Activated naive CD4-positive, alpha-beta T cell treated with anti-CD3 and anti-CD28 coated beads, Interleukin-2, amount 50 U/mL, for 72 hours (primary cell): ENCODE results near the gene NUDT16. TPM values are rescaled to one million over a fixed set of nuclear protein-coding genes. Genes with fewer than 3 reads are reported as not detected.
"Not testable (repeated sequence)": the region's sequence is repeated elsewhere in the genome, so short reads cannot be mapped to it uniquely, and the experiment has no call there.

Experiments used
- ATAC-seq, 2 donors: fragments of 150-1000 bp; cut with Tn5 transposase; 2 replicates each; pipeline ENCODE4 v1.10.0; 2021; ENCODE audit warnings: mild to moderate bottlenecking in 2 of 2, moderate library complexity in 2 of 2
- DNase-seq, 2 donors: peaks; one replicate each; pipeline ENCODE4 v3.0.0; 2021 to 2022; ENCODE audit warnings: low spot score in 2 of 2
- H3K27ac Mint-ChIP-seq, 2 donors: one replicate each; pipeline ENCODE4 v1.8.0; 2022; ENCODE audit warnings: mild to moderate bottlenecking in 2 of 2, mixed read lengths in 2 of 2
- H3K36me3 Mint-ChIP-seq, 2 donors: one replicate each; pipeline ENCODE4 v1.8.0; 2022; ENCODE audit warnings: mixed read lengths in 2 of 2
- H3K9me3 Mint-ChIP-seq, 2 donors: one replicate each; pipeline ENCODE4 v1.8.0; 2022; ENCODE audit warnings: mixed read lengths in 2 of 2
- total RNA-seq, 2 donors: library from RNA; stranded (reverse); gene quantifications; one replicate each; pipeline ENCODE4 v1.2.3, GENCODE V29; 2022

NUDT16 gene
- total RNA-seq = 10 to 100 TPM in 1 of 2 donors, 1 to 10 TPM in 1; 5.8 to 10.8 TPM

- Mint-ChIP-seq H3K27ac (peak within 1 kb of the TSS; percentile 95 to 98), H3K36me3 (peaks cover 10 to 27% of the 10 kb centered on the region in 2 donors), H3K9me3 (no peaks in the 10 kb centered on the region)
- peak; percentile 98 to 99 for ATAC-seq
- peak; percentile 97 to 99 for DNase-seq
These were observed at the start of gene NUDT16 for GRCh38 chr3:131381445-131382291. NUDT16 (plus strand) TSS chr3:131381774; CDS start chr3:131381805, 31 bp downstream.

- H3K27ac Mint-ChIP-seq = no peak overlapping the region
- H3K36me3 Mint-ChIP-seq = peaks cover 0 to 5% of the 10 kb centered on the region in 2 donors
- H3K9me3 Mint-ChIP-seq = peaks cover 0 to 8% of the 10 kb centered on the region in 2 donors
- DNase-seq (no peak), ATAC-seq (no peak)
These were observed 42.5 kb upstream of the NUDT16 start for GRCh38 chr3:131338948-131339640.

GRCh38 chr3:131341761-131342160, 39.8 kb upstream of the NUDT16 start:
- Mint-ChIP-seq H3K36me3 (peaks cover 0 to 10% of the 10 kb centered on the region in 2 donors), H3K27ac (no peak overlapping the region), H3K9me3 (peaks cover 0 to 13% of the 10 kb centered on the region in 2 donors)
- no peak for ATAC-seq
- DNase-seq = no peak

GRCh38 chr3:131348911-131349310, 32.7 kb upstream of the NUDT16 start:
- DNase-seq = no peak
- H3K9me3 Mint-ChIP-seq = peaks cover 0 to 6% of the 10 kb centered on the region in 2 donors
- peaks cover 0 to 7% of the 10 kb centered on the region in 2 donors for H3K36me3 Mint-ChIP-seq
- ATAC-seq = no peak
- no peak overlapping the region for H3K27ac Mint-ChIP-seq

- DNase-seq = no peak
- Mint-ChIP-seq H3K27ac (no peak overlapping the region), H3K36me3 (peaks cover 0 to 1% of the 10 kb centered on the region in 2 donors), H3K9me3 (peaks cover 0 to 1% of the 10 kb centered on the region in 2 donors)
- no peak for ATAC-seq
These were observed 32.1 kb upstream of the NUDT16 start for GRCh38 chr3:131349454-131349853.

GRCh38 chr3:131349946-131350347, 31.6 kb upstream of the NUDT16 start:
- DNase-seq (no peak), ATAC-seq (no peak)
- Mint-ChIP-seq H3K9me3 (no peaks in the 10 kb centered on the region), H3K36me3 (no peaks in the 10 kb centered on the region), H3K27ac (no peak overlapping the region)

- Mint-ChIP-seq H3K9me3 (no peaks in the 10 kb centered on the region), H3K36me3 (no peaks in the 10 kb centered on the region), H3K27ac (no peak overlapping the region)
- DNase-seq = no peak
- ATAC-seq = no peak
These were observed 31.1 kb upstream of the NUDT16 start for GRCh38 chr3:131350506-131350905.

- Mint-ChIP-seq H3K36me3 (no peaks in the 10 kb centered on the region), H3K9me3 (no peaks in the 10 kb centered on the region), H3K27ac (no peak overlapping the region)
- no peak for ATAC-seq
- no peak for DNase-seq
These were observed 28.3 kb upstream of the NUDT16 start for GRCh38 chr3:131353016-131353877.

GRCh38 chr3:131353986-131354385, 27.6 kb upstream of the NUDT16 start:
- no peaks in the 10 kb centered on the region for H3K36me3 Mint-ChIP-seq
- no peak for DNase-seq
- no peak for ATAC-seq
- no peak overlapping the region for H3K27ac Mint-ChIP-seq
- H3K9me3 Mint-ChIP-seq = no peaks in the 10 kb centered on the region

GRCh38 chr3:131356006-131356595, 25.5 kb upstream of the NUDT16 start:
- DNase-seq = no peak
- Mint-ChIP-seq H3K36me3 (no peaks in the 10 kb centered on the region), H3K27ac (no peak overlapping the region), H3K9me3 (no peaks in the 10 kb centered on the region)
- ATAC-seq = no peak

GRCh38 chr3:131357275-131357674, 24.3 kb upstream of the NUDT16 start:
- ATAC-seq (no peak), DNase-seq (no peak)
- Mint-ChIP-seq H3K27ac (no peak overlapping the region), H3K9me3 (no peaks in the 10 kb centered on the region), H3K36me3 (peaks cover 3 to 4% of the 10 kb centered on the region in 2 donors)

GRCh38 chr3:131360191-131360755, 21.3 kb upstream of the NUDT16 start:
- Mint-ChIP-seq H3K27ac (no peak overlapping the region), H3K9me3 (no peaks in the 10 kb centered on the region), H3K36me3 (peaks cover 7 to 9% of the 10 kb centered on the region in 2 donors)
- no peak for DNase-seq
- no peak for ATAC-seq

- not testable (repeated sequence) for H3K27ac Mint-ChIP-seq, H3K36me3 Mint-ChIP-seq, DNase-seq, H3K9me3 Mint-ChIP-seq
- ATAC-seq = peak; percentile 11 to 44
These were observed 20.5 kb upstream of the NUDT16 start for GRCh38 chr3:131361066-131361463.

GRCh38 chr3:131361464-131362421, 19.8 kb upstream of the NUDT16 start:
- peak; percentile 74 to 78 for ATAC-seq
- H3K36me3 Mint-ChIP-seq = peaks cover 7 to 9% of the 10 kb centered on the region in 2 donors
- peak in 1 of 2 donors; percentile 26 for DNase-seq
- no peak overlapping the region for H3K27ac Mint-ChIP-seq
- no peaks in the 10 kb centered on the region for H3K9me3 Mint-ChIP-seq

- Mint-ChIP-seq H3K9me3 (peaks cover 0 to 5% of the 10 kb centered on the region in 2 donors), H3K27ac (no peak overlapping the region), H3K36me3 (peaks cover 7 to 9% of the 10 kb centered on the region in 2 donors)
- DNase-seq = no peak
- no peak for ATAC-seq
These were observed 18.3 kb upstream of the NUDT16 start for GRCh38 chr3:131363275-131363674.
